ENCODE measurements around the gene DIAPH3. TPM values are rescaled to one million over a fixed set of nuclear protein-coding genes. Genes with fewer than 3 reads are reported as not detected.

DIAPH3 gene
- total RNA-seq, 2 donors from 2014 or later = 23.6 to 25.7 TPM

- peaks cover 8% of the 10 kb centered on the region for H3K4me1 Mint-ChIP-seq
- H3K27me3 Mint-ChIP-seq (ENCODE audit: insufficient read depth) = no peaks in the 10 kb centered on the region
- H3K9ac ChIP-seq (ENCODE audit: extremely low read depth, low read length, poor library complexity, severe bottlenecking) = no peak overlapping the region
- H3K27me3 ChIP-seq (ENCODE audit: control insufficient read depth, insufficient read depth, low read length, poor library complexity, severe bottlenecking) = no peaks in the 10 kb centered on the region
- 67 to 75% methylated on average over 2 to 5 of the region's 5 CpGs for WGBS, 2 experiments (ENCODE audit: insufficient coverage in 1 of 2, insufficient read length in 1 of 2)
- H3K27ac ChIP-seq (ENCODE audit: low read depth, low read length) = no peak overlapping the region
- no peaks in the 10 kb centered on the region for H3K9me3 ChIP-seq (ENCODE audit: control insufficient read depth, low read length)
- H3K4me3 Mint-ChIP-seq = no peak overlapping the region
- H3K9me3 Mint-ChIP-seq = no peaks in the 10 kb centered on the region
- H3K4me1 ChIP-seq (ENCODE audit: control insufficient read depth, insufficient read depth, low read length) = no peaks in the 10 kb centered on the region
- H3K27ac Mint-ChIP-seq = no peak overlapping the region
- H3K4me3 ChIP-seq (ENCODE audit: low read length) = no peak overlapping the region
- no peaks in the 10 kb centered on the region for H3K36me3 Mint-ChIP-seq (ENCODE audit: low read depth)
- DNase-seq = no peak
- no peaks in the 10 kb centered on the region for H3K36me3 ChIP-seq (ENCODE audit: control insufficient read depth, insufficient read depth, low read length)
- TF ChIP-seq CTCF (conservative IDR thresholded peaks at IDR 0.05) = no peak
These were observed 424.8 kb downstream of the DIAPH3 start for GRCh38 chr13:59738921-59739320.

- no peaks in the 10 kb centered on the region for H3K36me3 Mint-ChIP-seq (ENCODE audit: low read depth)
- TF ChIP-seq CTCF (conservative IDR thresholded peaks at IDR 0.05) = no peak
- H3K4me3 Mint-ChIP-seq = no peak overlapping the region
- no peak overlapping the region for H3K27ac Mint-ChIP-seq
- WGBS, 2 experiments (ENCODE audit: insufficient coverage in 1 of 2, insufficient read length in 1 of 2) = 38 to 86% methylated on average over 5 to 6 of the region's 6 CpGs
- no peak overlapping the region for H3K4me3 ChIP-seq (ENCODE audit: low read length)
- no peak for DNase-seq
- no peaks in the 10 kb centered on the region for H3K4me1 ChIP-seq (ENCODE audit: control insufficient read depth, insufficient read depth, low read length)
- no peak overlapping the region for H3K9ac ChIP-seq (ENCODE audit: extremely low read depth, low read length, poor library complexity, severe bottlenecking)
- H3K4me1 Mint-ChIP-seq = peaks cover 9% of the 10 kb centered on the region
- H3K9me3 Mint-ChIP-seq = no peaks in the 10 kb centered on the region
- no peaks in the 10 kb centered on the region for H3K9me3 ChIP-seq (ENCODE audit: control insufficient read depth, low read length)
- H3K27ac ChIP-seq (ENCODE audit: low read depth, low read length) = no peak overlapping the region
- peaks cover 4% of the 10 kb centered on the region for H3K36me3 ChIP-seq (ENCODE audit: control insufficient read depth, insufficient read depth, low read length)
- no peaks in the 10 kb centered on the region for H3K27me3 ChIP-seq (ENCODE audit: control insufficient read depth, insufficient read depth, low read length, poor library complexity, severe bottlenecking)
- no peaks in the 10 kb centered on the region for H3K27me3 Mint-ChIP-seq (ENCODE audit: insufficient read depth)
These were observed 429.3 kb downstream of the DIAPH3 start for GRCh38 chr13:59734393-59734792.

GRCh38 chr13:59733744-59734143 is 430.0 kb downstream of the DIAPH3 start:
- Histone ChIP-seq H3K4me3 (ENCODE audit: low read length) (no peak overlapping the region), H3K36me3 (ENCODE audit: control insufficient read depth, insufficient read depth, low read length) (peaks cover 4% of the 10 kb centered on the region), H3K9me3 (ENCODE audit: control insufficient read depth, low read length) (no peaks in the 10 kb centered on the region), H3K27ac (ENCODE audit: low read depth, low read length) (no peak overlapping the region), H3K9ac (ENCODE audit: extremely low read depth, low read length, poor library complexity, severe bottlenecking) (no peak overlapping the region), H3K4me1 (ENCODE audit: control insufficient read depth, insufficient read depth, low read length) (no peaks in the 10 kb centered on the region), H3K27me3 (ENCODE audit: control insufficient read depth, insufficient read depth, low read length, poor library complexity, severe bottlenecking) (no peaks in the 10 kb centered on the region)
- Mint-ChIP-seq H3K4me1 (peaks cover 16% of the 10 kb centered on the region), H3K27ac (no peak overlapping the region), H3K36me3 (ENCODE audit: low read depth) (no peaks in the 10 kb centered on the region), H3K9me3 (no peaks in the 10 kb centered on the region), H3K27me3 (ENCODE audit: insufficient read depth) (no peaks in the 10 kb centered on the region), H3K4me3 (no peak overlapping the region)
- WGBS, 2 experiments (ENCODE audit: insufficient coverage in 1 of 2, insufficient read length in 1 of 2) = 100% methylated on average over 1 of the region's 2 CpGs; no CpG with 5 or more reads in 1 of the 2 experiments
- no peak for DNase-seq
- no peak for TF ChIP-seq CTCF (conservative IDR thresholded peaks at IDR 0.05)

All from endodermal cell (in vitro differentiated cells).